ENCODE measurements around the gene MAX. TPM values are rescaled to one million over a fixed set of nuclear protein-coding genes. Genes with fewer than 3 reads are reported as not detected.

MAX gene
- total RNA-seq, 2 donors from 2014 or later: 44.3 to 49.0 TPM

DNA sequence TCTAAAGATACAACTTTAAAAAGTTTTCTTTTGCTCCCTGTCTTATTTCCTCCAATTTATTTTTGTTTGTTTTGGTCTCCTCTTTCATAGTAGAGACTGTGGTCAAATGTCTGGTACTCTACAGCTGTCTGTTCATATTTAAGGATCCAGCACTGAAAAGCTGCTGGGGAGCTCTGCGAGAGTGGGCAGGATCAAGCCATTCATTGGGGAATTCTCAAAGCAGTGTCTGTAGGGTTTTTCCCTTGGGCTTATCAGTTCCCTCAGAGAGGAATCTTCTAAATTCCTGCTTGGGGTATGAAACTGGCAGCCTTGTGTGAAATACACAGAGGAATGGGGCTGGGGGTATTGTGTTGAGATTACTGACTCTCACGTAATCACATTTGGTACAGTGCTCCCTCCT, 63.4 kb downstream of the MAX start:
- no peak for DNase-seq
- Mint-ChIP-seq H3K9me3 (no peaks in the 10 kb centered on the region), H3K4me3 (no peak overlapping the region), H3K4me1 (peaks cover 4% of the 10 kb centered on the region), H3K27me3 (ENCODE audit: insufficient read depth) (no peaks in the 10 kb centered on the region), H3K27ac (peak overlapping the region; percentile 41), H3K36me3 (ENCODE audit: low read depth) (peaks cover 37% of the 10 kb centered on the region)
- TF ChIP-seq, protein P1, sequence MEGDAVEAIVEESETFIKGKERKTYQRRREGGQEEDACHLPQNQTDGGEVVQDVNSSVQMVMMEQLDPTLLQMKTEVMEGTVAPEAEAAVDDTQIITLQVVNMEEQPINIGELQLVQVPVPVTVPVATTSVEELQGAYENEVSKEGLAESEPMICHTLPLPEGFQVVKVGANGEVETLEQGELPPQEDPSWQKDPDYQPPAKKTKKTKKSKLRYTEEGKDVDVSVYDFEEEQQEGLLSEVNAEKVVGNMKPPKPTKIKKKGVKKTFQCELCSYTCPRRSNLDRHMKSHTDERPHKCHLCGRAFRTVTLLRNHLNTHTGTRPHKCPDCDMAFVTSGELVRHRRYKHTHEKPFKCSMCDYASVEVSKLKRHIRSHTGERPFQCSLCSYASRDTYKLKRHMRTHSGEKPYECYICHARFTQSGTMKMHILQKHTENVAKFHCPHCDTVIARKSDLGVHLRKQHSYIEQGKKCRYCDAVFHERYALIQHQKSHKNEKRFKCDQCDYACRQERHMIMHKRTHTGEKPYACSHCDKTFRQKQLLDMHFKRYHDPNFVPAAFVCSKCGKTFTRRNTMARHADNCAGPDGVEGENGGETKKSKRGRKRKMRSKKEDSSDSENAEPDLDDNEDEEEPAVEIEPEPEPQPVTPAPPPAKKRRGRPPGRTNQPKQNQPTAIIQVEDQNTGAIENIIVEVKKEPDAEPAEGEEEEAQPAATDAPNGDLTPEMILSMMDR (conservative IDR thresholded peaks at IDR 0.05): no peak
- Histone ChIP-seq H3K4me1 (ENCODE audit: control insufficient read depth, insufficient read depth, low read length) (no peaks in the 10 kb centered on the region), H3K27ac (ENCODE audit: low read depth, low read length) (no peak overlapping the region), H3K27me3 (ENCODE audit: control insufficient read depth, insufficient read depth, low read length, poor library complexity, severe bottlenecking) (no peaks in the 10 kb centered on the region), H3K4me3 (ENCODE audit: low read length) (no peak overlapping the region), H3K36me3 (ENCODE audit: control insufficient read depth, insufficient read depth, low read length) (peaks cover 15% of the 10 kb centered on the region), H3K9ac (ENCODE audit: extremely low read depth, low read length, poor library complexity, severe bottlenecking) (no peak overlapping the region), H3K9me3 (ENCODE audit: control insufficient read depth, low read length) (no peaks in the 10 kb centered on the region)
- 81 to 100% methylated on average over 1 to 2 of the region's 2 CpGs for WGBS, 2 experiments (ENCODE audit: insufficient coverage in 1 of 2, insufficient read length in 1 of 2)

DNA sequence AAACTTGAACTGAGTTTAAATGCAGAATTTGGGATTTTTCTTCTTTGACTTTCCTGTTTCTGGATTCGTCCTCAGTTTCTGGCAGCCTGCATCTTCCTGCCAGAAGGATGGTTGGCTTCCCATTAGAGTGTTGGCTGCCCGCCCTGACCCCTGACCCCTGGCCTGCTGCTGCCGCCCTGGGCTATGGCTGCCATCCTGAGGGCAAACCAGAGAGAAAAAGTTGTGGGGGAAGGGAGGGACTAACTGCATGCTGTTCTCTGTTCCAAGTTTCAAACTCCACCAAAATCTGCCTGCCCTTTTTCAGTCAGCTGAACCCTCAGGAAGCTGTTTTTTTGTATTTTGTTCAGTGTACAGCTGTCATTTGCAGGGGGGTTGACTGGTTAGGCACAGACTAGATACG, 67.3 kb downstream of the MAX start:
- Histone ChIP-seq H3K27me3 (ENCODE audit: control insufficient read depth, insufficient read depth, low read length, poor library complexity, severe bottlenecking) (no peaks in the 10 kb centered on the region), H3K9me3 (ENCODE audit: control insufficient read depth, low read length) (no peaks in the 10 kb centered on the region), H3K36me3 (ENCODE audit: control insufficient read depth, insufficient read depth, low read length) (peaks cover 24% of the 10 kb centered on the region), H3K4me3 (ENCODE audit: low read length) (no peak overlapping the region), H3K27ac (ENCODE audit: low read depth, low read length) (peak overlapping the region; percentile 41), H3K9ac (ENCODE audit: extremely low read depth, low read length, poor library complexity, severe bottlenecking) (no peak overlapping the region), H3K4me1 (ENCODE audit: control insufficient read depth, insufficient read depth, low read length) (no peaks in the 10 kb centered on the region)
- no peak for DNase-seq
- no peaks in the 10 kb centered on the region for H3K27me3 Mint-ChIP-seq (ENCODE audit: insufficient read depth)
- TF ChIP-seq, protein P1 (conservative IDR thresholded peaks at IDR 0.05): no peak
- no peaks in the 10 kb centered on the region for H3K9me3 Mint-ChIP-seq
- H3K27ac Mint-ChIP-seq: no peak overlapping the region
- no peak overlapping the region for H3K4me3 Mint-ChIP-seq
- peaks cover 4% of the 10 kb centered on the region for H3K4me1 Mint-ChIP-seq
- 80 to 95% methylated on average over 1 to 4 of the region's 4 CpGs for WGBS, 2 experiments (ENCODE audit: insufficient coverage in 1 of 2, insufficient read length in 1 of 2)
- peaks cover 24% of the 10 kb centered on the region for H3K36me3 Mint-ChIP-seq (ENCODE audit: low read depth)

DNA sequence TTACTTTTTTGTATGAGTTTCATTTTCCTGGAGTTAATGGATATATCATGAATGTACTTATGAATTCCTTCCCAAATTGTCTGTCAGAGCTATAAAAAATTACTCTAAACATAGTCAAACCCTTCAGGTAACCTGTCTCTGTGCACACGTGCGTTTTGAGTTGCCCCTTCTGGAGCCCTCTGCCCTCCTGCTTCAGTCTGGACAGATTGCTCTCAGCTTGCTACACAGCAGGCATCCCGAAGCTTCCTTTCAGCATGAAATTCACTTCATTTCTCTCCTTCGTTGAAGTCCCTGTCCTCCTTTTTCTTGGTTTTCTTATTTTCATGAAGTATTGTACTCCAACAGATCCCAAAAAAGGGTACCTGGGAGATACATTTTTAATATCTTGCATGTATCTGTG, 68.3 kb downstream of the MAX start:
- H3K4me3 Mint-ChIP-seq: no peak overlapping the region
- WGBS, 2 experiments (ENCODE audit: insufficient coverage in 1 of 2, insufficient read length in 1 of 2): 85 to 94% methylated on average over 4 of the region's 4 CpGs
- TF ChIP-seq, protein P1 (conservative IDR thresholded peaks at IDR 0.05): no peak
- peaks cover 4% of the 10 kb centered on the region for H3K4me1 Mint-ChIP-seq
- H3K36me3 Mint-ChIP-seq (ENCODE audit: low read depth): peaks cover 31% of the 10 kb centered on the region
- no peaks in the 10 kb centered on the region for H3K27me3 Mint-ChIP-seq (ENCODE audit: insufficient read depth)
- H3K27ac ChIP-seq (ENCODE audit: low read depth, low read length): no peak overlapping the region
- peaks cover 28% of the 10 kb centered on the region for H3K36me3 ChIP-seq (ENCODE audit: control insufficient read depth, insufficient read depth, low read length)
- no peaks in the 10 kb centered on the region for H3K9me3 Mint-ChIP-seq
- no peaks in the 10 kb centered on the region for H3K4me1 ChIP-seq (ENCODE audit: control insufficient read depth, insufficient read depth, low read length)
- H3K9me3 ChIP-seq (ENCODE audit: control insufficient read depth, low read length): no peaks in the 10 kb centered on the region
- DNase-seq: no peak
- no peak overlapping the region for H3K27ac Mint-ChIP-seq
- H3K4me3 ChIP-seq (ENCODE audit: low read length): no peak overlapping the region
- H3K27me3 ChIP-seq (ENCODE audit: control insufficient read depth, insufficient read depth, low read length, poor library complexity, severe bottlenecking): no peaks in the 10 kb centered on the region
- H3K9ac ChIP-seq (ENCODE audit: extremely low read depth, low read length, poor library complexity, severe bottlenecking): no peak overlapping the region
